Measurements from ENCODE around the gene NET1.
A peak's percentile ranks its signal among the peaks of the same experiment; 100 is the strongest.
"Not testable (repeated sequence)": the region's sequence is repeated elsewhere in the genome, so short reads cannot be mapped to it uniquely, and the experiment has no call there.

NET1 gene, protein sequence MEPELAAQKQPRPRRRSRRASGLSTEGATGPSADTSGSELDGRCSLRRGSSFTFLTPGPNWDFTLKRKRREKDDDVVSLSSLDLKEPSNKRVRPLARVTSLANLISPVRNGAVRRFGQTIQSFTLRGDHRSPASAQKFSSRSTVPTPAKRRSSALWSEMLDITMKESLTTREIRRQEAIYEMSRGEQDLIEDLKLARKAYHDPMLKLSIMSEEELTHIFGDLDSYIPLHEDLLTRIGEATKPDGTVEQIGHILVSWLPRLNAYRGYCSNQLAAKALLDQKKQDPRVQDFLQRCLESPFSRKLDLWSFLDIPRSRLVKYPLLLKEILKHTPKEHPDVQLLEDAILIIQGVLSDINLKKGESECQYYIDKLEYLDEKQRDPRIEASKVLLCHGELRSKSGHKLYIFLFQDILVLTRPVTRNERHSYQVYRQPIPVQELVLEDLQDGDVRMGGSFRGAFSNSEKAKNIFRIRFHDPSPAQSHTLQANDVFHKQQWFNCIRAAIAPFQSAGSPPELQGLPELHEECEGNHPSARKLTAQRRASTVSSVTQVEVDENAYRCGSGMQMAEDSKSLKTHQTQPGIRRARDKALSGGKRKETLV
- 17.3 to 28.9 (median 18.4) reads per million in 3 experiments for total RNA-seq

DNA sequence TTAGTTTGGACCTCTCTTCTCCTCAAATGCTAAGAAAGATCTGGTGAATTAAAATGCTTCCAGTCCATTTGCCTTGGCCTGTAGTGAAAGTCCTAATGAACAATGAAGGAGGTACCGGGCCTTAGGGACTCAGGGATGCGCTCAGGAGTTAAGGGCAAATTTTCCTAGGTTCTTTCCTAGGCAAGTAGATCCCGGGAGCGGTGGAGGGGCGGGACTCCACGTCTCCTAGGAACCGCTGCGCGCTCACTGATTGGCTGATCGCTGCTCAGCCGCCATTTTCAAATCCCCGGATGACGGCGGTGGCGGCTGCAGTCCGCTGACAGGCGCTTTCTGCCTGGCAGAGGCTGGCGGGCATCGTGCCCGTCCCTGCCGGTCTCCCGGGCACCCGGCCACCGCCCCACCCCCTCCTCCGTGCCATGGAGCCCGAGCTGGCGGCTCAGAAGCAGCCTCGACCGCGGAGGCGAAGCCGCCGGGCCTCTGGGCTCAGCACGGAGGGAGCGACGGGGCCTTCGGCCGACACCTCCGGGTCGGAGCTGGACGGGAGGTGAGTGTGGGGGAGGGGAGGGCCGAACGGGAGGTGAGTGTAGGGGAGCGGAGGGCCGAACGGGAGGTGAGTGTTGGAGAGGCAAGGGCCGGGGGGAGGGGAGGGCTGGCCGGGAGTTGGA lies at the start of gene NET1:
Gene NET1 (plus strand): TSS at position 281 of the 665 bp plus-strand sequence. CDS start 136 bp downstream, at position 417.
- DNase-seq = peak; percentile 53

DNA sequence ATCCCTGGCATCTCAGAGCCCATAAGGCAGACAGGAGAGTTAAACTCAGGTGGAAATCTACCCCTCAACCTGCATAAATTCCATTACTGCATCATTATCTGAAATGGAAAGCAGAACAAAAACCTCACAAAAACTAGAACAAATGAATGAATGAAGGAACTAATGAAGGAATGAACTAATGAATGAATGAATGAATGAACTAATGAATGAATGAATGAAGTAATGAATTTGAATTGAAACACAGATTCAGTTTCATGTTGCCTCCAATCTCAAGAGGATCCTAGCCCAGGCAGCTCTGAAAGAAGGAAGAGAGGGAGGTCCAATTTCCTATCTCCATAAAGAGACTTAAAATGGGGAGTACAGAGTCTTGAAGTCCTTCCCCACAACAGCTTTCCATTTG lies 49.5 kb upstream of the NET1 start:
- no peak for DNase-seq

DNA sequence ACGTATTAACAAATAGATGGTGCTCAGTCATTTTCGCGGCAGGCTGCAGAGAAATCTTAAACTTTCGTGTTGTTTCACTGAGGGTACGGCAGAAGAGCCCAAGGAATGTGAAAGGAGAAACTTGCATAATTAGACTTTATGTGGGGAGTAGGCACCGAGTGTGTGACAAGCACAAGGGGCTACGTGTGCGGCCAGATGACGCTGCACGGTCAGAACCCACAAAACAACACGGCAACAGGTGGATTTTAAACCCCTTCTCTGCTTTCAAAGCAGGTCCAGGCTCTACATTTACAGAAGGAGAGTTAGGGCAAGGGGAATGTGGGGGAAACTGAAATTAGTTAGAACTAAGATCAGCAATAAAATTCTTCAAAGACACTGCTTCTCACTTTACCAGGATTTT lies 48.0 kb upstream of the NET1 start:
- DNase-seq = no peak

DNA sequence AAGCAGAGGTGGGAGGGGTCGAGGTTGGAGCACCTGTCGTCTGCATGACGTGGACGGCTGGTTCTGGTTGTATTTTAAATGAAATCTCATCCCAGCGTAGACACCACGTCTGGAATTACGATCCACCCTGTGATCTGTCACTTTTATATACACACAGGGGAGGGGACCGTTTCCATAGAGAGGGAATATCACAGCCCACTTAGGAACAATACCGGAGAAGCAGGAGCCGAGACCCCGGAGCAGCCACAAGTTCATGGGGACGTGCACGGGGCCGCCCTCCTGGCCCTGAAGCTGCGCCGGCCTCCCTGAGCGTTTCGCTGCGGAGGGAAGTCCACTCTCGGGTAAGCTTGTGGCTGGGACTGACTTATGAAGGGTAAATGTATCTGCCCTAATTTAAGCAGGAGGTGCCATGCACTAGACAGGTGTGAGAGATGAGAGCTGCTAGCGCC lies 47.4 kb upstream of the NET1 start, which contains the start of gene UCN3:
Gene UCN3 (plus strand): TSS at position 77 of the 449 bp plus-strand sequence. CDS start 8,755 bp downstream, outside the sequence.
- DNase-seq = no peak

DNA sequence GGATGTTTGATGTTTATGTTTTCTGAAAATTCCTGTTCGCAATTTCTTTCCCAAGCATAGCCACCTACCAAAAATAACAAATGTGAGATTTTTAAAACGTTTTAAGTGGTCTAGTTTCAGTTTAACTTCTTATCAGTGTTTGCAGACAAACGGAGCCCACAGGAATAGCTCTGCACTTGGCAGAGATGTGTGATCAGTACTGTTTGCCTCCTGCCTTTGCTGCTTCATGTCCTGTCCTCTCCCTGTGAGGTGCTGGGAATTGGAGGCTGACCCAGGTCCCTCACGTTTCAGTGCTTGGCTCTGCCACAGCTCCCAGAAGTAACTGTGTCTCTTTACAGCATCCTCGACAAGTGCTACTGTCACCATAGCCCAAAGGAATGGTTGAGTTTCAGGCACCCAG lies 46.4 kb upstream of the NET1 start:
- DNase-seq = no peak

DNA sequence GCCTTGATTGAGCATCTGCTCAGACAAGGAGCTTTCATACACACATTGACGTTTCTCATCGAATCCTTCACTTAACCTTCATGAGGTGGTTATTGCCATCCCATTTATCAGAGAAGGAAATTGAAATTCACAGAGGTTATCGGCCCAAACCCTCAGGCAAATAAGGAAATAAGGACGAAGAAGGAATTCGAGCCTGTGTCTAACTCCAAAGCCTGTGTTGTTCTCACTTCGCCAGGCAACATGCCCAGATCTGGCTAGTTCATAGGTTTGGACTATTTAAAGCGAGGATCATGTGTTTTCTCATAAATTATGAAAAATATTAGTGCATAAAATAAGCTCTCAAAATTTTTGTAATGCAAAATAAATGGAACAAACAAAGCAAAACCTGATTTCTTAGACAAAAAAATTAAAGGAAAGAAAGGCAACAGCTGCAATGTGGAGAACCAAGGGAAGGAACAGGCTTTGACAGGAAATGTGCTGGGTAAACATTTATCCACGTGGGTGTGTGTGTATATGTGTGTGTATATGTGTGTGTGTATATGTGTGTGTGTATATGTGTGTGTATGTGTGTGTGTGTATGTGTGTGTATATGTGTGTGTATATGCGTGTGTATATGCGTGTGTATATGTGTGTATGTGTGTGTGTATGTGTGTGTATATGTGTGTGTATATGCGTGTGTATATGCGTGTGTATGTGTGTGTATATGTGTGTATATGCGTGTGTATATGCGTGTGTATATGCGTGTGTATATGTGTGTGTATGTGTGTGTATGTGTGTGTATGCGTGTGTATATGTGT lies 42.8 kb upstream of the NET1 start:
- no peak for DNase-seq

DNA sequence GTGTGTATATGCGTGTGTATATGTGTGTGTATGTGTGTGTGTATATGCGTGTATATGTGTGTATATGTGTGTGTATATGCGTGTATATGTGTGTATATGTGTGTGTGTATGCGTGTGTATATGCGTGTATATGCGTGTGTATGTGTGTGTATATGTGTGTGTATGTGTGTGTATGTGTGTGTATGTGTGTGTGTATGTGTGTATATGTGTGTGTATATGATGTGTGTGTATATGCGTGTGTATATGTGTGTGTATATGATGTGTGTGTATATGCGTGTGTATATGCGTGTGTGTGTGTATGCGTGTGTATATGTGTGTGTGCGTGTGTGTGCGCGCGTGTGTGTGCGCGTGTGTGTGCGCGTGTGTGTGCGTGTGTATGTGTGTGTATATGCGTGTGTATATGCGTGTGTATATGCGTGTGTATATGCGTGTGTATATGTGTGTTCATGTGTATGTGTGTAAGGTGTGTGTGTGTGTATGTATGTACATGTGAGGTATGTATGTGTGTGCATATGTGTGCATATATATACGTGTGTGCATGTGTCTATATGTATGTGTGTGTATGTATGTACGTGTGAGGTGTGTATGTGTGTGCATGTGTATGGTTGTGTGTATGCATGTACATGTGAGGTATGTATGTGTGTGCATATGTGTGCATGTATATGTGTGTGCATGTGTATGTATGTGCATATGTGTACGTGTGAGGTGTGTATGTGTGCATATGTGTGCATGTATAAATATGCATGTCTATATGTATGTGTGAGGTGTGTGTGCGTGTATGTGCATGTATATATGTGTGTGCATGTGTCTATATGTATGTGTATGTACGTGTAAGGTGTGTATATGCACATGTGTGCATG lies 41.6 kb upstream of the NET1 start:
- no peak for DNase-seq

DNA sequence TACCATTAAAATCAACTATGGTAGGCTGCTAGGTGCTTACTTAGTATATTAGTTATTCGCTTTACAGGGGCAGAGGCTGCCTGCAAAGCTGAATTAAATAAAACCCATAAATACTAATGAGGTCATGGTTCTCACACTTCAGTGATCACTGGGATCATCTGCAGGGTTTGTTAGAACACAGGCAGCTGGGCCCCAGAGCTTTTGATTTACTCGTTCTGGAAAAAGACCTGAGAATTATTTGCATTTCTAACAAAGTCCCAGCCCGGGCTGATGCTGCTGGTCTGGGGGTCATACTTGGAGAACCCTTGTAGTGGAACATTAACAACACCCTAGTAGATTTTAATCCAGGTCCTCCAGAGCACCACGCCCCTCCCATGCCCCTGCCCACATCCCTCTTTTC lies 39.0 kb upstream of the NET1 start:
- no peak for DNase-seq

DNA sequence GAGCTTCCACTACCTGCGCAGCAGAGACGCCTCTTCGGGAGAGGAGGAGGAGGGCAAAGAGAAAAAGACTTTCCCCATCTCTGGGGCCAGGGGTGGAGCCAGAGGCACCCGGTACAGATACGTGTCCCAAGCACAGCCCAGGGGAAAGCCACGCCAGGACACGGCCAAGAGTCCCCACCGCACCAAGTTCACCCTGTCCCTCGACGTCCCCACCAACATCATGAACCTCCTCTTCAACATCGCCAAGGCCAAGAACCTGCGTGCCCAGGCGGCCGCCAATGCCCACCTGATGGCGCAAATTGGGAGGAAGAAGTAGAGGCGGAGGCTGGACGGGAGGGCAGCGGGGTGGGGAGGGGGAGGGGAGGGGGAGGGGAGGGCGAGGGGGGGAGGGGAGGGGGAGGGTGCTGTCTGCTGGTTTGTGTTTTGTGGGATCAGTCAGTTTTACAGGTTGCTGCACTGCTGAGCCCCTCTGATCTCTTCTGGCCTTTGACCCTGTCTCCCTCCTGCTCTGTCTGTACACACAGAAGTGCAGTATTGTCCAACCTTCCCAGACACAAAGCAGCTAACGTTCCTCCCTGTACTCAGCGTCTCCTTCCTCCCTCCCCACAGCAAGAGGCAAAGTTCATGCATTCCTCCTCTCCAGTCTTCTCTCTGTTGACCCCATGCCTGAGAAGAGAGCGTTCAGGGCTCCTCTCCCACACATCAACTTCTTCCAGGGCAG lies 38.3 kb upstream of the NET1 start:
- DNase-seq = no peak

DNA sequence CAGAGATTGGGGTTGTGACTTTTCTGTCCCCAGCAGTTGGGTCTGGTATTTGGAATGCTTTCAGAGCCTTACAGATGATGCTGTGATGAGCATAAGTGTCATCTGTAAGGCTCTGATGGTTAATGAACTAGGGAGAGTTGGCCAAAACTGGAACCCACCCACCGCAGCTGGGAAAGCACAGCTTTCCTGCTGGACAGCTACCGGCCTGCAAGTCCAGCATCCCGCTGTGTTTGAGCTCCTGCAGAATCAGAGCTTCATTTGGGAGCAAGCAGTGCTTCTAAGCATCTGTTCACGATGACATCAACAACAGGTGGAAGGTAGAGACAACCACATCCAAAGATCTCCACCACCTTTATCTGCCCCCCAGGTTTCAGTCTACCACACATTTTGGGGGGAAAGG lies 35.9 kb upstream of the NET1 start:
- DNase-seq = no peak

DNA sequence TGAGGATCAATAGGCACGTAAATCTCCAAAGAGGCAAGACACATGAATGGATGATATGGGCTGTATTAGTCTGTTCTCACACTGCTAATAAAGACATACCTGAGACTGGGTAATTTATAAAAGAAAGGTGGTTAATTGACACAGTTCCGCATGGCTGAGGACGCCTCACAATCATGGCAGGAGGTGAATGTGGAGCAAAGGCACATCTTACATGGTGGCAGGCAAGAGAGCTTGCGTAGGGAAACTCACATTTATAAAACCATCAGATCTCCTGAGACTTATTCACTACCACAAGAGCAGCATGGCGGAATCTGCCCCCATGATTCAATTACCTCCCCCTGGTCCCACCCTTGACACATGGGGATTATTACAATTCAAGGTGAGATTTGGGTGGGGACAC lies 33.2 kb upstream of the NET1 start:
- DNase-seq = not testable (repeated sequence)

DNA sequence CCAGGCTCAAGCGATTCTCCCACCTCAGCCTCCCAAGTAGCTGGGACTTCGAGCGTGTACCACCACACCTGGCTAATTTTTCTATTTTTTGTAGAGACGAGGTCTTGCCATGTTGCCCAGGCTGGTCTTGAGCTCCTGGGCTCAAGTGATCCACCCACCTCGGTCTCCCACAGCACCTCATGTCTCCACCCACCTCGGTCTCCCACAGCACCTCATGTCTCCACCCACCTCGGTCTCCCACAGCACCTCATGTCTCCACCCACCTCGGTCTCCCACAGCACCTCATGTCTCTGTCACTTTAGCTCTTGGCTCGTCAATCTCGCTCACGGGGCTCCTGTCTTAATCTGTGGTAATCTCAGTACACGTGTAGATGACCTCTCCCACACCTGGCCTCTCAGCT lies 32.0 kb upstream of the NET1 start:
- DNase-seq = not testable (repeated sequence)

DNA sequence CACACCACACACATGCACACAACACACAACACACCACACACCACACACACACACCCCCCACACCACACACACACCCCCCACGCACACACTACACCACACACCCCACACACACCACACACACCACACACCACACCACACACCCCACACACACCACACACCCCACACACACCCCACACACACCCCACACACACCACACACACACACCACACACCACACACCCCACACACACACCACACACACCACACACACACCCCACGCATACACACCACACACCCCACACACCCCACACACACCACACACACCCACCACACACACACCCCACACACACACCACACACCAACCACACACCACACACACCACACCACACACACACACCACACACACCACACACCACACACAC lies 31.2 kb upstream of the NET1 start:
- no peak for DNase-seq

DNA sequence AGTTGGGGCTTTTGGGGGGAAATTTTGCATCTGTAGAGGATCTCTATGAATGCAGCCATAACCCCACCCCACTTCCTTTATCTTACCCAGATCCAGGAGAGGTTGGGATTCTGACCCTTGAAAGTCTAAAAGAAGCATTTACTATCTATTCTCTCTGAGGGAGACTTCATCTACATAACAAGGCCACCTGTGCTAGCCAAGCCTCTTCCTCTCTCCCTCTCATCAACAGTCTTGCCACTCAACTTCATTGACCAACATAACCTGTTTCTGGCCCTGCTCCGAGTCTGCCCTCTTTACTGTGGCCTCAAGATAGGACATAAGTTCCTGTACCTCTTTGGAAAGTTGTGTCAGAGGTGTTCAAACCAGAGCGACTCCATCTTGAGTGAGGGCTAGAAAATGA lies 27.1 kb upstream of the NET1 start:
- no peak for DNase-seq

DNA sequence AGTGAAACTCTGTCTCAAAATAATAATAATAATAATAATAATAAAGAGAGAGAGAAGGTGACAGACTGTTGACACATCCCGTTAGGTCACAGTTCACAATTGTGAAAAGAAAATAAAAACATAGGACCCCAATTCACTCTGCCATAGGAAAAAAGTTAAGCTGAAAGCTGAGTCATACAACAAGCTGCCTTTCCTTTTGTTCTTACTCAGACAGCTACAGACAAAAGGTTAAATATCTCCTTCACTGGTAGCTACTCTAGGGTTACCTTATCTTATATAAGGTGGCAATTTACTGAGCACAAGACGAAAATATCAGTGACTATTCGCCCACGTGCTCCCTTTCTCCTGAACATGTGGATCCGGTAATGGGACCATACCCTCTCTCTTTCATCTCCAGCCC lies 25.2 kb upstream of the NET1 start:
- no peak for DNase-seq

DNA sequence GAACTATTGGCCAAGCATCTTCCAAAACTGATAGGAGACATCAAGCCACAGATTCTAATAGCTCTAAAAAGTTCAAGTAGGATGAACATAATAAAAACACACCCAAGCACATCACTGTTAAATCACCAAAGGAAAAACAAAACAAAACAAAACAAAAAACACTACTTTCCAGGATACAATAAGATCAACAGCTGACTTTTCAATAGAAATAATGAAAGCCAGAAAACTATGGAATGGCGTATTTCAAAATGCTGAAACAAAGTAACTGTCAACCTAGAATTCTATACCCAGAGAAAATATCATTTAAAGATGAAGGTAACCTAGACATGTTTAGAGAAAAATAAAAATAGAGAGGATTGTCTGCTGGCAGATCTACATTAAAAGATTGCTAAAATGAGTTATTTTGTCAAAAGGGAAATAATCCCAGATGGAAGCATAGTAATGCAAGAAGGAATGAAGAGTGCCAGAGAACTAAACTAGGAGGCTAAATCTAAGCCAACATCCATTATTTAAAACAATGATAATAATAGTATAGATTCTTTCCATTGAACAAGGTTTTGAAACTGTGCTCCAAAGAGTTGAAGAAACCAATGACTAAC lies 21.7 kb upstream of the NET1 start:
- no peak for DNase-seq

DNA sequence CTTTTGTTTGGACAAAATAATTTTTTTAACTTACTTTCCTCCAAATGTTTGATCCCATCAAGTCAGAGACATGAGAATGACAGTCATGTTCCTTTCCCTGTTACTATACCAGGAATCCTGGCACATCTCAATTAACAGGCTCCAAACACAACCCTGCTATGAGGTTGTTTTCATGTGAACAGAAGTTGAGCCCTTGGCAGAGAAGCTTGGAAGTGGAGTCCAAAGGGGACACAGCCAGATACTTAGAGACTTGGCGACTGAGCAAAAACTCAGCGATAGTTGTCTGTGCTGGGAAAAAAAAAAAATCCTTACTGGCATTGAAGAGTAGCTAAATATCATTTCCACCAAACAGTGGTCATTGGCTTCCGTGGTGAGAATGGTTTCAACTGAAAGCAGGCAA lies 20.6 kb upstream of the NET1 start:
- no peak for DNase-seq

DNA sequence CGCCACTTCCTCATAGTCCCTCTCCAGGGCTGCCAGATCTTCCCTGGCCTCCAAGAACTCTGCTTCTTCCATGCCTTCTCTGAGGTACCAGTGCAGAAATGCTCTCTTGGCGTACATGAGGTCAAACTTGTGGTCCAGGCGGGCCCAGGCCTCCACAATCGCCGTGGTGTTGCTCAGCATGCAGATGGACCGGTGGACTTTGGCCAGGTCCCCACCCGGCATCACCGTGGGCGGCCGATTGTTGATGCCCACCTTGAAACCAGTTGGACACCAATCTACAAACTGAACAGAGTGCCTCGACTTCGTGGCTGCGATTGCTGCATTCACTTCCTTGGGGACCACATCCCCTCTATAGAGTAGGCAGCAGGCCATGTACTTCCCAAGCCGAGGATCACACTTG lies 18.8 kb upstream of the NET1 start:
- DNase-seq = no peak

DNA sequence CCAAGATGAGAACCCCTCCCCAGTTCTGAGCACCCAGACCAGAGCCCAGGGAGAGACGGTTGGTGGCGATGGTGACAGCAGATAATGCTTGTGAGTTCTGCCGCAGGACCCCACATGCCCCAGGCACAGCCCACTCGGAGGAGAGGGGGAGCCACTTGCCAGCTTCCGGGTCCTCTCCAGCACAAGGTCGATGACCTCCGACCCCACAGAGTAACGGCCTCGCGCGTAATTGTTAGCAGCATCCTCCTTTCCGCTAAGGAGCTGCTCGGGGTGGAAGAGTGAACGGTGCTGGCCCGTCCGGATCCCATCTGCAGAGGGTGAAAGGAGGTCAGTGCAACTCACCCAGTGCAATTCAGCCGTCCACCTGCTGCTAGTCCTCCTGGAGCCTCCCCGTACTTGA lies 17.2 kb upstream of the NET1 start:
- no peak for DNase-seq

DNA sequence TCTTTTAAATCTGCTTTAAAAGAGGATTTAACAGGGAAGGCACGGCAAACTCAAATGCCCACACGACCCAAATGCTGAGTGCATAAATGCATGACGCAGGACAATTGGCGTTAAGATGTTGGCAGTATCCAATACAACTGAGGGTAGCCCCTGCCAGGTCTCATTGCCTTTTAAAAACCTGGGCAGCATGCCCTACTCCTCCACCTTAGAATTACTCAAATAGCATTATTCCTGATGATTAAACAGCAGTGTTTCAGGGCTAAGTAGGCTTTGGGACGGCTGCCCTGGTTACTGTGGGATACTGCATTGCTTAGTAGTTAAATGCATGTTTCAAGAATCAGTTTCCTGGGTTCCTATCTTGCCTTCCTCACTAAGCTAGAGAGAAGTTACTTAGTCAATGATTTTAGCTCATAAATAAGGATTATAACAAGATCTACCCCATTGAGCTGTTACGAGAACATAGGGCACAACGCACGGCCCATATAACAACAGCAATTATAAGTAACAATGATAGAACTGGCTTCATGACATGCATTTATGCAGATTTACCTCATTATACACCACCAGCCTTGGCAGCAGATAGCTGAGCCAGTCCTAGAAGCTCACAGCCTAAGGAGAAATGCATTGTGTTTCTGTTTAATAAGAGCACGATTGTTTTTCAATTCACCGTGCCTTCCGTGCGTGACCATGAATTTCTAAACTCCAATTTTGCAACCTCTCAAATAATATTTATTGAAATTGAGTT lies 15.6 kb upstream of the NET1 start:
- DNase-seq = no peak

Data from central memory CD4-positive, alpha-beta T cell (primary cell).